Transverse colon (tissue), 4 donors: ENCODE results near the gene RHBDD1. TPM values are rescaled to one million over a fixed set of nuclear protein-coding genes. Genes with fewer than 3 reads are reported as not detected.

ENCODE experiments used
- DNase-seq: peaks from one replicate; pipeline ENCODE4 v3.0.0-alpha.2; 2019
- H3K27ac ChIP-seq, 4 donors: fragments of 200-600 bp; sonication (generic); 2 replicates each; pipeline ENCODE4 v1.5.1; 2016 to 2018; ENCODE audit warnings: inconsistent platforms in 4 of 4
- H3K27me3 ChIP-seq: fragments of 200-600 bp; sonication (generic); 2 replicates; pipeline ENCODE4 v1.5.1; 2017; ENCODE audit warnings: inconsistent platforms
- H3K36me3 ChIP-seq, 4 donors: fragments of 200-600 bp; sonication (generic); 2 replicates each; pipeline ENCODE4 v1.5.1; 2017 to 2019; ENCODE audit warnings: inconsistent platforms in 4 of 4
- H3K4me1 ChIP-seq, 4 donors: fragments of 200-600 bp; sonication (generic); 2 replicates each; pipeline ENCODE4 v1.5.1; 2017 to 2020; ENCODE audit warnings: inconsistent platforms in 4 of 4
- H3K4me3 ChIP-seq, 4 donors: fragments of 200-600 bp; sonication (generic); 1 replicate in 1 of 4; 2 replicates in 3 of 4; pipeline versions ENCODE4 v1.5.1 to v1.6.1; 2017 to 2019; ENCODE audit warnings: inconsistent platforms in 4 of 4
- H3K9me3 ChIP-seq, 2 donors: fragments of 200-600 bp; sonication (generic); 2 replicates each; pipeline ENCODE4 v1.5.1; 2017 to 2019; ENCODE audit warnings: inconsistent platforms in 2 of 2
- EP300 ChIP-seq: sonication (generic); formaldehyde crosslinking; IDR thresholded peaks from one replicate; pipeline ENCODE4 v1.6.1; 2017; ENCODE audit warnings: antibody characterized with exemption, low read depth
- POLR2A ChIP-seq: fragments of 450-650 bp; IDR thresholded peaks from one replicate; pipeline ENCODE4 v1.6.1; 2016; ENCODE audit warnings: antibody characterized with exemption, mild to moderate bottlenecking, moderate library complexity
- POLR2AphosphoS5 ChIP-seq, 3 donors: sonication (generic); formaldehyde crosslinking; IDR thresholded peaks; one replicate each; pipeline ENCODE4 v1.6.1; 2016; ENCODE audit warnings: antibody characterized with exemption in 3 of 3
- WGBS, 2 donors: methylation state at CpG; one replicate each; pipeline ENCODE4 v1.1.5; 2018; ENCODE audit warnings: low coverage in 1 of 2; 5-methylcytosine and 5-hydroxymethylcytosine counted together
- in situ Hi-C, 4 donors: fragments of 200-750 bp; cut with MboI; loops; one replicate each; pipeline versions ENCODE4 v1.15.0 to v1.15.1; 2017; ENCODE audit warnings: low sequenced_read_pairs in 3 of 4, low pct_ligation_motif_present in 1 of 4, low pct_unique_long_range_greater_than_20kb in 1 of 4
- intact Hi-C: fragments of 100-400 bp; cut with DNase I; formaldehyde crosslinking; loops from one replicate; pipeline ENCODE4 v1.15.1; 2023; ENCODE audit warnings: low total_unique reads
- total RNA-seq, 4 donors: library from RNA; depleted of rRNA; stranded (reverse); fragments of >200 nt; gene quantifications; one replicate each; pipeline ENCODE4 v1.1.0, GENCODE V29; 2016
- TF ChIP-seq, protein P1 (sequence below), 5 experiments: fragments of 200-600 bp in 3 of 5; fragments of 450-650 bp in 2 of 5; sonication (generic) in 3 of 5; IDR thresholded peaks; 1 replicate in 2 of 5; 2 replicates in 3 of 5; pipeline ENCODE4 v1.5.1; 2016 to 2017; ENCODE audit warnings: antibody characterized with exemption in 5 of 5, inconsistent platforms in 3 of 5, mild to moderate bottlenecking in 2 of 5, moderate library complexity in 1 of 5

The RHBDD1 gene
- total RNA-seq, 4 donors from 2014 or later = 11.9 to 47.5 (median 22.5) TPM

DNA sequence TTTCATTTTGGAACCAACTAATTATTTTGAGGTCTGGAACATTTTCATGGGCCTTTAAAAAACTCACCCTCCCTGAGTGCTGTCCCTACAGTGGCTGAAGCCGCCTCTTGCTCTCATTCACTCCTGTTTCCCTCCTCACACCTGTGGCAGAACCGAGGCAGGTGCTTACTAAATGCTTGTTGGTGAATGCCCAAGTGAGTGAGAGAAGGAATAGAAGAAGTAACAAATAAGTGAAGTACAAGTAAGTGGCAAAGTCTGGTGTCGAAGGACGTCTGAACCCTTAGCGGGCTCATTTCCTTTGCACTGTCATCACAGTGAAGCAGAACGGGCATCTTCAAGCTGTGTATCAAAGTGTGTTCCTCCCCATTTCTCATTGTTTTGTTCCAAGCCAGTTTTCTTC, 135.2 kb downstream of the RHBDD1 start:
- Histone ChIP-seq H3K27ac (peak overlapping the region in 2 of 4 donors; percentile 46 to 53), H3K36me3 (no peaks in the 10 kb centered on the region), H3K9me3 (no peaks in the 10 kb centered on the region), H3K4me1 (peaks cover 0 to 5% (median 0%) of the 10 kb centered on the region in 4 donors), H3K27me3 (no peaks in the 10 kb centered on the region), H3K4me3 (no peak overlapping the region)
- no peak for DNase-seq
- in situ Hi-C loops (loop anchor here in 1 of 4 donors (10.0 kb wide), 1 partner anchor 1296 kb away; no protein-coding TSS in a partner anchor), intact Hi-C loops (no loop called here)
- 81% methylated on average over 6 of the region's 6 CpGs for WGBS, 2 donors
- TF ChIP-seq, protein P1, sequence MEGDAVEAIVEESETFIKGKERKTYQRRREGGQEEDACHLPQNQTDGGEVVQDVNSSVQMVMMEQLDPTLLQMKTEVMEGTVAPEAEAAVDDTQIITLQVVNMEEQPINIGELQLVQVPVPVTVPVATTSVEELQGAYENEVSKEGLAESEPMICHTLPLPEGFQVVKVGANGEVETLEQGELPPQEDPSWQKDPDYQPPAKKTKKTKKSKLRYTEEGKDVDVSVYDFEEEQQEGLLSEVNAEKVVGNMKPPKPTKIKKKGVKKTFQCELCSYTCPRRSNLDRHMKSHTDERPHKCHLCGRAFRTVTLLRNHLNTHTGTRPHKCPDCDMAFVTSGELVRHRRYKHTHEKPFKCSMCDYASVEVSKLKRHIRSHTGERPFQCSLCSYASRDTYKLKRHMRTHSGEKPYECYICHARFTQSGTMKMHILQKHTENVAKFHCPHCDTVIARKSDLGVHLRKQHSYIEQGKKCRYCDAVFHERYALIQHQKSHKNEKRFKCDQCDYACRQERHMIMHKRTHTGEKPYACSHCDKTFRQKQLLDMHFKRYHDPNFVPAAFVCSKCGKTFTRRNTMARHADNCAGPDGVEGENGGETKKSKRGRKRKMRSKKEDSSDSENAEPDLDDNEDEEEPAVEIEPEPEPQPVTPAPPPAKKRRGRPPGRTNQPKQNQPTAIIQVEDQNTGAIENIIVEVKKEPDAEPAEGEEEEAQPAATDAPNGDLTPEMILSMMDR (IDR thresholded peaks at IDR 0.05) = no peak
- TF ChIP-seq EP300 = no peak
- TF ChIP-seq POLR2AphosphoS5 (IDR thresholded peaks at IDR 0.05) = no peak
- TF ChIP-seq POLR2A = no peak

GRCh38 chr2:226971770-226972169, 135.9 kb downstream of the RHBDD1 start:
- no peak for DNase-seq
- no peaks in the 10 kb centered on the region for H3K36me3 ChIP-seq
- in situ Hi-C loops (loop anchor here in 1 of 4 donors (10.0 kb wide), 1 partner anchor 1297 kb away; no protein-coding TSS in a partner anchor), intact Hi-C loops (no loop called here)
- TF ChIP-seq POLR2AphosphoS5 (IDR thresholded peaks at IDR 0.05) (no peak), POLR2A (no peak), EP300 (no peak)
- TF ChIP-seq, protein P1 (IDR thresholded peaks at IDR 0.05) = no peak
- no peak overlapping the region for H3K27ac ChIP-seq
- no peaks in the 10 kb centered on the region for H3K27me3 ChIP-seq
- 84 to 86% methylated on average over 3 to 4 of the region's 4 CpGs for WGBS, 2 donors
- H3K9me3 ChIP-seq = no peaks in the 10 kb centered on the region
- peaks cover 0 to 5% (median 0%) of the 10 kb centered on the region in 4 donors for H3K4me1 ChIP-seq
- H3K4me3 ChIP-seq = no peak overlapping the region

- Histone ChIP-seq H3K27ac (no peak overlapping the region), H3K4me1 (peaks cover 0 to 5% (median 0%) of the 10 kb centered on the region in 4 donors), H3K27me3 (no peaks in the 10 kb centered on the region), H3K9me3 (no peaks in the 10 kb centered on the region), H3K36me3 (no peaks in the 10 kb centered on the region), H3K4me3 (no peak overlapping the region)
- WGBS, 2 donors = 96 to 97% methylated on average over 9 to 10 of the region's 10 CpGs
- in situ Hi-C loops = loop anchor here in 1 of 4 donors (10.0 kb wide), 1 partner anchor 1299 kb away; no protein-coding TSS in a partner anchor
- TF ChIP-seq POLR2A (no peak), POLR2AphosphoS5 (IDR thresholded peaks at IDR 0.05) (no peak), EP300 (no peak)
- TF ChIP-seq, protein P1 (IDR thresholded peaks at IDR 0.05) = no peak
- intact Hi-C loops = loop anchor here (1.0 kb wide), 1 partner anchor 16 kb away; no protein-coding TSS in a partner anchor
- no peak for DNase-seq
Measured at GRCh38 chr2:226973816-226974215, 138.0 kb downstream of the RHBDD1 start.

DNA sequence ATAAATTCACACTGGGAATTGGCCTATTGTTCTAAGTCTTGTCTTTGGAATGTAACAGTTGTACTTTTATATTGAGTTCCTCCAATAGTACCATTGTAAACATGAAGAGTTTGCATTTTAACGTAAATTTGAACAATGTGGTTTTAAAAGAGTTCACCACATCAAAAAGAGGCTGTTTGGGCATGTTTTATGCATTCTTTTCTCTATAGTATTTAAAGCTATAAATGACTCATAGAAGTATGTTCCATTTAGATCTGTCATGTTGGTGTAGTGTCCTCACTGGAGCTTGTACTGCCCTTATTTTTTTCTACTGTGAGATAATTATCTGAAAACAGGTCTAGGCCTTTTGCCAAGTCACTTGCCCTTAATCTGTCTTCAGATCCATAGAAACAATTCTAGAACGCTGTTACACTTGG, 141.9 kb downstream of the RHBDD1 start:
- Histone ChIP-seq H3K4me1 (no peaks in the 10 kb centered on the region), H3K4me3 (no peak overlapping the region), H3K27me3 (no peaks in the 10 kb centered on the region), H3K27ac (no peak overlapping the region), H3K36me3 (no peaks in the 10 kb centered on the region), H3K9me3 (no peaks in the 10 kb centered on the region)
- no peak for TF ChIP-seq EP300
- TF ChIP-seq POLR2A = no peak
- TF ChIP-seq, protein P1 (IDR thresholded peaks at IDR 0.05) = no peak
- TF ChIP-seq POLR2AphosphoS5 (IDR thresholded peaks at IDR 0.05) = no peak
- no peak for DNase-seq
- WGBS, 2 donors = 50 to 58% methylated on average over 2 of the region's 2 CpGs
- in situ Hi-C loops (loop anchor here (10.0 to 25.0 kb wide), 4 partner anchors 165 to 1315 kb away; no protein-coding TSS in a partner anchor), intact Hi-C loops (no loop called here)
